Activated CD4-positive, alpha-beta memory T cell treated with anti-CD3 and anti-CD28 coated beads, Interleukin-2, amount 10 ng/mL, durations not matched to agents 7 days and 5 days (primary cell): ENCODE data around the gene USP14. TPM values are rescaled to one million over a fixed set of nuclear protein-coding genes. Genes with fewer than 3 reads are reported as not detected.
"Not testable (repeated sequence)": the region's sequence is repeated elsewhere in the genome, so short reads cannot be mapped to it uniquely, and the experiment has no call there.

Experiments used
- CTCF ChIA-PET: fragments of 350-600 bp; sonication (Branson Sonifier 250); formaldehyde crosslinking; loops from one replicate; lab custom pipeline; 2021; ENCODE audit warnings: antibody characterized with exemption, inconsistent platforms; lab: Charles Lee
- POLR2A ChIA-PET: fragments of 350-600 bp; sonication (Branson Sonifier 250); formaldehyde crosslinking; loops from one replicate; lab custom pipeline; 2021; ENCODE audit warnings: antibody characterized with exemption; lab: Charles Lee
- DNase-seq: peaks from one replicate; pipeline ENCODE4 v3.0.0-alpha.2; 2020
- H3K27ac Mint-ChIP-seq: one replicate; pipeline ENCODE4 v1.8.0; 2021; ENCODE audit warnings: mild to moderate bottlenecking, mixed read lengths
- H3K27me3 Mint-ChIP-seq: one replicate; pipeline ENCODE4 v1.8.0; 2021; ENCODE audit warnings: mixed read lengths
- H3K36me3 Mint-ChIP-seq: one replicate; pipeline ENCODE4 v1.8.0; 2021; ENCODE audit warnings: low read depth, mixed read lengths
- H3K4me1 Mint-ChIP-seq: one replicate; pipeline ENCODE4 v1.8.0; 2021; ENCODE audit warnings: mixed read lengths
- H3K4me3 Mint-ChIP-seq: one replicate; pipeline ENCODE4 v1.8.0; 2021; ENCODE audit warnings: mild to moderate bottlenecking, mixed read lengths
- H3K9me3 Mint-ChIP-seq: one replicate; pipeline ENCODE4 v1.8.0; 2021; ENCODE audit warnings: mixed read lengths
- total RNA-seq, 2 experiments: library from RNA; stranded (reverse); gene quantifications; one replicate each; pipeline ENCODE4 v1.2.3, GENCODE V29; 2021

The USP14 gene
- total RNA-seq, 2 experiments from 2014 or later = 63.4 to 64.4 TPM

DNA sequence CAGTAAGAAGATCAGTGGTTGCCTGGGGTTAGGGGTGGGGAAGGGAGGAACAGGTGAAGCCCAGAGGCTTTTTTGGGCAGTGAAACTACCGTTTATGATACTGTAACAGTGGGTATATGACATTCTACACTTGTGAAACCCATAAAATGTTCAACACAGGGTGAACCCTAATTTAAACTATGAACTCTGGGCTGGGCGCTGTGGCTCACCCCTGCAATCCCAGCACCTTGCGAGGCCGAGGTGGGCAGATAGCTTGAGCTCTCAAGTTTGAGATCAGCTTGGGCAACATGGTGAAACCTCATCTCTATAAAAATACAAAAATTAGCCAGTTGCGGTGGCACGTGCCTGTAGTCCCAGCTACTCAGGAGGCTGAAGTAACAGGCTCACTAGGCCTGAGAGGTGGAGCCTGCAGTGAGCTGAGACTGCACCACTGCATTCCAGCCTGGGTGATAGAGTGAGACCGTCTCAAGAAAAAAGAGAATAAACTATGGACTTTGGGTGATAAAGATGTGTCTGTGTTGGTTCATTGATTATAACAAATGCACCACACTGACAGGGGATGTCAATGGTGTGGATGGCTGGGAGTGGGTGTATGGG, 17.6 kb upstream of the USP14 start:
- no peak for DNase-seq
- H3K27ac Mint-ChIP-seq = no peak overlapping the region
- ChIA-PET CTCF (no interaction called here), POLR2A (no interaction called here)
- no peaks in the 10 kb centered on the region for H3K9me3 Mint-ChIP-seq
- H3K4me1 Mint-ChIP-seq = peaks cover 2% of the 10 kb centered on the region
- H3K27me3 Mint-ChIP-seq = peaks cover 1% of the 10 kb centered on the region
- no peaks in the 10 kb centered on the region for H3K36me3 Mint-ChIP-seq
- H3K4me3 Mint-ChIP-seq = no peak overlapping the region

DNA sequence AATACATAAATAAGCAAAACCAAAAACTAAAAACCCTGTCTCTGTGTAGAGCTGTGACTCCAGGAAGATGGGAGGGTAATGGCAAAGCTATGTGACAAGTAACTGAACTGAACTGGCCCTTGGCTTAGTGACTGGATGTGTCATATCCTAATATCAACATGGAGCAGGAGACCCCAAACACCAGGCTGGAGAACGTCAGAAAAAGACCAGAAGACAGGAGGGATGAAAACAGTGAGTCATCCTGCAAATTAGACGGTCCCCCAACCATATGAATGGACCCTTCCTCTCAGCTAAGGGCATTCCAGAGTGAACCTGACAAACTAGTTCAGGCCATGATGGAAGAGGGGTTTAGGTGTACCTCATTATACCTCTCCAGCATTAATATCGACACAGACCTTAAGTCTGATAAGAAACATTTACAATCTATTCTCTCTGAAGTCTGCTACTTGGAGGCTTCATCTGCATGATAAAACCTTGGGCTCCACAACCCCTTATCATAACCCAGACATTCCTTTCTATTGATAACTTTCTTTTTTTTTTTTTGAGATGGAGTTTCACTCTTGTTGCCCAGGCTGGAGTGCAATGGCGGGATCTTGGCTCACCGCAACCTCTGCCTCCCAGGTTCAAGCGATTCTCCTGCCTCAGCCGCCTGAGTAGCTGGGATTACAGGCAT, 15.6 kb upstream of the USP14 start:
- H3K9me3 Mint-ChIP-seq, H3K4me3 Mint-ChIP-seq, CTCF ChIA-PET, H3K27ac Mint-ChIP-seq, H3K36me3 Mint-ChIP-seq, H3K4me1 Mint-ChIP-seq, POLR2A ChIA-PET, H3K27me3 Mint-ChIP-seq, DNase-seq: not testable (repeated sequence)

DNA sequence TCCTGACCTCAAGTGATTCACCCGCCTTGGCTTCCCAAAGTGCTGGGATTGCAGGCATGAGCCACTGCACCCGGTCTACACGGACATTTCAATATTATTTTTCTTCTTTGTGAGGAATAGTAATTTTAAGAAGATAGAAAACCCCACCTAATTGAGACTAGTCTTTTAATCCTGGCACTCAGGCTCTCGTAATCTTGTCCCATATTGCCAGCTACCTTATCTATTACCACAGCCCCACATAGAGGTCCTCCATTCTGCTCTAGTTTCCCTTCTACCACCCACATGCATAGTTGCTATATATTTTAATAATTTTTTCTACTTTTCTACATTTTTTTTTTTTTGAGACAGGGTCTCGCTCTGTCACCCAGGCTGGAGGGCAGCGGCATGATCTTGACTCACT, 9.5 kb upstream of the USP14 start:
- H3K27ac Mint-ChIP-seq = no peak overlapping the region
- no peaks in the 10 kb centered on the region for H3K4me1 Mint-ChIP-seq
- H3K9me3 Mint-ChIP-seq = no peaks in the 10 kb centered on the region
- no peak for DNase-seq
- H3K36me3 Mint-ChIP-seq = no peaks in the 10 kb centered on the region
- ChIA-PET POLR2A (no interaction called here), CTCF (no interaction called here)
- no peak overlapping the region for H3K4me3 Mint-ChIP-seq
- peaks cover 13% of the 10 kb centered on the region for H3K27me3 Mint-ChIP-seq

DNA sequence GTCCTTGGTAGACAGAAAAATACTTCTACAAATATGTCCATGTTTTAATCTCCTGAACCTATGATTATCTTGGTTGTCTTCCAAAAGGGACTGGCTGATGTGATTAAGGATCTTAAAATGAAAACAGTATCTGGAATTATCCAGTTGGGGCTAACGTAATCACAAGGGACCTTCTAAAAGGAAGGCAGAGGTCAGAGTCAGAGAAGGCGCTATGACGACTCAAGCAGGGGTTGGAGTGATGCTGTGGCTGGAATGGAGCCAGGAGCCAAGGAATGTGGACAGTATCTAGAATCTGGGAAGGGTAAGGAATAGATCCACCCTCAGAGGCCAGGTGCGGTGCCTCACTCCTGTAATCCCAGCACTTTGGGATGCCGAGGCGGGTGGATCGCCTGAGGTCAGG, 4.2 kb upstream of the USP14 start:
- H3K36me3 Mint-ChIP-seq = peaks cover 4% of the 10 kb centered on the region
- peaks cover 3% of the 10 kb centered on the region for H3K4me1 Mint-ChIP-seq
- no peak overlapping the region for H3K27ac Mint-ChIP-seq
- POLR2A ChIA-PET = no interaction called here
- peaks cover 9% of the 10 kb centered on the region for H3K27me3 Mint-ChIP-seq
- H3K9me3 Mint-ChIP-seq = no peaks in the 10 kb centered on the region
- CTCF ChIA-PET = no interaction called here
- DNase-seq = no peak
- H3K4me3 Mint-ChIP-seq = no peak overlapping the region

DNA sequence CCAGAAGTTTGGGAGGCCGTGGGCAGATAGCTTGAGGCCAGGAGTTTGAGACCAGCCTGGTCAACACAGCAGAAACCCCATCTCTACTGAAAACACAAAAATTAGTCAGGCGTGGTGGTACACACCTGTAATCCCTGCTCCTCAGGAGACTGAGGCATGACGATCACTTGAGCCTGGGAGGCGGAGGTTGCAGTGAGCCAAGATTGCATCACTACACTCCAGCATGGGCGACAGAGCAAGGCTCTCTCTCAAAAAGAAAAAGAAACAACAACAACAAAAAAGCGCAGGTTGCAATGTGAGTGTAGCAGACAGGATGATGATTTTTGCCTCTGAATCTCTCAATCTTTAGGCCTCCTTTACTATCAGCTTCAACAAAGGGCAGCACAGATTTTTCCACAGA, 2.7 kb upstream of the USP14 start:
- Mint-ChIP-seq H3K4me3 (no peak overlapping the region), H3K4me1 (peaks cover 12% of the 10 kb centered on the region), H3K36me3 (peaks cover 5% of the 10 kb centered on the region), H3K9me3 (no peaks in the 10 kb centered on the region), H3K27ac (no peak overlapping the region), H3K27me3 (peaks cover 9% of the 10 kb centered on the region)
- CTCF ChIA-PET = no interaction called here
- POLR2A ChIA-PET = interaction anchor here (1.3 kb wide), 1 partner anchor 112 kb away, joined by 4 read pairs; the partner anchor contains the start of gene THOC1
- DNase-seq = no peak

DNA sequence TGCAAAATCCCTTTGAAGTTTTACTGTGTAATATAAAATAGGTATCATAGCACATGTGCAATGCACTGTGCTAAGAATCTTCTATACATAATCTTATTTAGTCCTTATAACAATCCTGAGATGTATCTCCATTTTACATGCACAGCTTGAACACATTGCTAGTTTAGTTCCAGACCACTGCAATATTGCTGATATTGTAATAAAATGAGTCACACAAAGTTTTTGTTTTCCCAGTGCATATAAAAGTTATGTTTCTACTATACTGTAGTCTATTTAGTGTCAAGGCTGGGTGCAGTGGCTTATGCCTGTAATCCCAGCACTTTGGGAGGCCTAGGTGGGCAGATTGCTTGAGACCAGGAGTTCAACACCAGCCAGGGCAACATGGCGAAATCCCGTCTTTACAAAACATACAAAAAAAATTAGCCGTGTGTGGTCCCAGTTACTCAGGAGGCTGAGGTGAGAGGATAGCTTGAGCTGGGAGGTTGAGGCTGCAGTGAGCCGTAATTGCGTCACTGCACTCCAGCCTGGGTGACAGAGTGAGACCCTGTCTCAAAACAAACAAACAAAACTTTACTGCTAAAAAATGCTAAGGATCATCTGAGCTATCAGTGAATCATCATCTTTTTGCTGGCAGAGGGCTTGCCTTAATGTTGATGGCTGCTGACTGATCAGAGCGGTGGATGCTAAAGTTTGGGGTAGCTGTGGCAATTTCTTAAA, 1.7 kb upstream of the USP14 start:
- DNase-seq = no peak
- CTCF ChIA-PET = interaction anchor here (0.6 kb wide), 1 partner anchor 19 kb away, joined by 3 read pairs; no protein-coding TSS in a partner anchor
- H3K36me3 Mint-ChIP-seq = peaks cover 10% of the 10 kb centered on the region
- POLR2A ChIA-PET = interaction anchor here (1.3 to 4.6 kb wide), 2 partner anchors 111 to 112 kb away, joined by 4 to 47 read pairs; partner anchors contain the start of gene THOC1
- peaks cover 20% of the 10 kb centered on the region for H3K4me1 Mint-ChIP-seq
- H3K4me3 Mint-ChIP-seq = no peak overlapping the region
- no peaks in the 10 kb centered on the region for H3K9me3 Mint-ChIP-seq
- H3K27me3 Mint-ChIP-seq = peaks cover 5% of the 10 kb centered on the region
- H3K27ac Mint-ChIP-seq = no peak overlapping the region

DNA sequence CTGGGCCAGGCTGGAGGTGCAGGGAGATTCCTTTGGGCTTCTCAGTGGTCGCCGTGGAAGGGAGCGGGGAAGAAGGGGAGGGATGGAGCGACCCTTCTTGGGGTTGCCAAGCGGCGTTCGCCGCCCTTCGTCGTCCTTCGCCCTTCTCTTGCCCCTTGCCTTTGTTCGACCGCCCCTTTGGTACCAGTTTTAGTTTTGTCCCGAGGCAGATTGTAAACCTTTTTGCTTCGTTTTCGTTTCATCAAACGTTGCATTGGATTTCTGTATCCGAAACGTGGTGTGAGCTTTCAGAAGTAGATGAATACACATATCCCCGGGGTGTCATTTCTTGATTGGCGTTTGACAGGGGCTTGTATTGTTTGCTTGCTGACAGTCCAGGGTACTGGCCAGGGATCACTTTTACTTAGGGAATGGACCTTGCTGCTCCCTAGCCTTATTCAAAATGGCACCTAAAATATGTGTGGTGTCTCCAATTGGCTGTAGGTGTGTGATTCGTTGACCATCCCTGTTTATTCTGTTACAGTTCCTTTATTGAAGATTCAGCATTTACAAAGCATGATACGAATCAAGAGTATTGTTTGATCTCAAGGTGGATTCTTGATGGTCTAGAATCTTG, 788 bp downstream of the USP14 start:
- peak overlapping the region; percentile 92 for H3K27ac Mint-ChIP-seq
- ChIA-PET CTCF (interaction anchor here (1.0 to 2.1 kb wide), 2 partner anchors 109 to 553 kb away, joined by 4 to 9 read pairs; partner anchors contain the start of genes ENOSF1 and THOC1), POLR2A (interaction anchor here (1.0 to 4.6 kb wide), 5 partner anchors 8 to 109 kb away, joined by 3 to 47 read pairs (median 6); partner anchors contain the start of gene THOC1)
- H3K9me3 Mint-ChIP-seq = no peaks in the 10 kb centered on the region
- H3K27me3 Mint-ChIP-seq = no peaks in the 10 kb centered on the region
- peaks cover 26% of the 10 kb centered on the region for H3K4me1 Mint-ChIP-seq
- peak overlapping the region; percentile 92 for H3K4me3 Mint-ChIP-seq
- DNase-seq = no peak
- peaks cover 18% of the 10 kb centered on the region for H3K36me3 Mint-ChIP-seq

DNA sequence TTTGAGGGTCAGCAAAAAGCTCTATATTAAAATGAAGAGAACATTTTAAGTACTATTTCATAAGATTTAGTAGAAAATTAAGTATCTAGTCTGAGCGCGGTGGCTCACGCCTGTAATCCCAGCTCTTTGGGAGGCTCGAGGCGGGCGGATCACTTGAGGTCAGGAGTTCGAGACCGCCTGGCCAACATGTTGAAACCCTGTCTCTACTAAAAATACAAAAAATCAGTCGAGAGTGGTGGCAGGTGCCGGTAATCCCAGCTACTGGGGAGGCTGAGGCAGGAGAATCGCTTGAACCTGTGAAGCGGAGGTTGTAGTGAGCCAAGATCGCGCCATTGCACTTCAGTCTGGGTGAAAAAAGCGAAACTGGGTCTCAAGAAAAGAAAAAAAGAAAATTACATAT, 1.6 kb downstream of the USP14 start:
- no peaks in the 10 kb centered on the region for H3K9me3 Mint-ChIP-seq
- H3K27ac Mint-ChIP-seq = peak overlapping the region; percentile 92
- CTCF ChIA-PET = interaction anchor here (0.7 to 2.1 kb wide), 2 partner anchors 11 to 108 kb away, joined by 3 to 9 read pairs; partner anchors contain the start of gene THOC1
- DNase-seq = no peak
- H3K36me3 Mint-ChIP-seq = peaks cover 24% of the 10 kb centered on the region
- H3K27me3 Mint-ChIP-seq = no peaks in the 10 kb centered on the region
- peak overlapping the region; percentile 92 for H3K4me3 Mint-ChIP-seq
- POLR2A ChIA-PET = interaction anchor here (1.8 to 4.6 kb wide), 2 partner anchors 13 to 108 kb away, joined by 8 to 47 read pairs; partner anchors contain the start of gene THOC1
- H3K4me1 Mint-ChIP-seq = peaks cover 26% of the 10 kb centered on the region

DNA sequence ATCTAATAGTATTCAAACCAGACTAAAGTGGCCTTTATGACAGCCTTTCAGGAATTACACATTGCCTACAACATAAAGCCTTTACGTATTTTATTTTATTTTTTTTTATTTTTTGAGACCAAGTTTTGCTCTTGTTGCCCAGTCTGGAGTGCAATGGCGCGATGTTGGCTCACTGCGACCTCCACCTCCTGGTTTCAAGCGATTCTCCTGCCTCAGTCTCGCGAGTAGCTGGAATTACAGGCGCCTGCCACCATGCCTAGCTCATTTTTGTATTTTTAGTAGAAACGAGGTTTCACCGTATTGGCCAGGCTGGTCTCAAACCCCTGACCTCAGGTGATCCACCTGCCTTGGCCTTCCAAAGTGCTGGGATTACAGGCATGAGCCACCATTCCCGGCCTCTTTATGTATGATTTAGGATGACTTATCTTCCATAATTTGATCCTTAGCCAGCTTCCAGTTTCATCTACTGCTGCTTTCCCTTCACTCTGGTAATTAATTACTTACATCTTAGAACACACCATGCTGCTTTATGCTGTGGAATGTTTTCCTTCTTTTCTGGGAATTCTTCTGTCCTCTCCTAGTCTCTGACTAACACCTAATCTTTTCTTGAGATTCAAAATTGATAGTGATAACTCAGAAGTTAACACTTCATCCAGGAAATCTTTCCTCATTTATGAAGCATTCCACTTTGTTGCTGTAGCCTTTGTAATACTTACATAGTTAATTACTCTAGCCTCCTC, 2.6 kb downstream of the USP14 start:
- DNase-seq = no peak
- CTCF ChIA-PET = interaction anchor here (2.1 kb wide), 1 partner anchor 107 kb away, joined by 9 read pairs; the partner anchor contains the start of gene THOC1
- Mint-ChIP-seq H3K9me3 (no peaks in the 10 kb centered on the region), H3K27ac (peak overlapping the region; percentile 40), H3K4me3 (peak overlapping the region; percentile 47), H3K36me3 (peaks cover 30% of the 10 kb centered on the region), H3K4me1 (peaks cover 26% of the 10 kb centered on the region), H3K27me3 (no peaks in the 10 kb centered on the region)
- POLR2A ChIA-PET = interaction anchor here (1.8 to 4.6 kb wide), 2 partner anchors 12 to 107 kb away, joined by 8 to 47 read pairs; partner anchors contain the start of gene THOC1

DNA sequence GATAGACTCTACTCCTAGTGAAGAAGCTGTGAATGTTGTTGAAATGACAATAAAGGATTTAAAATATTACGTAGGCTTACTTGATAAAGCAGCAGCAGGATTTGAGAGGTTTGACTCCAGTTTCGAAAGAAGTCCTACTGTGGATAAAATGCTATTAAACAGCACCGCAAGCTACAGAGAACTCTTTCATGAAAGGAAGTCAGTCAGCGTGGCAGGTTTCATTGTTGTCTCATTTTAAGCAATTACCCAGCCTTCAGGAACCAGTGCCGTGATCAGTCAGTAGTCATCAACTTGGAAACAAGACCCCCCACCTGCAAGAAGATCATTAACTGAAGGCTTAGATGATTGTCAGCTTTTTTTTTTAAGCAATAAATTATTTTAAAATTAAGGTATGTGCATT, 14.0 kb downstream of the USP14 start:
- H3K4me1 Mint-ChIP-seq = peaks cover 2% of the 10 kb centered on the region
- ChIA-PET CTCF (interaction anchor here (1.2 kb wide), 1 partner anchor 9 kb away, joined by 4 read pairs; no protein-coding TSS in a partner anchor), POLR2A (interaction anchor here (1.1 to 1.5 kb wide), 2 partner anchors 12 to 95 kb away, joined by 3 to 8 read pairs; partner anchors contain the start of gene THOC1)
- no peak overlapping the region for H3K27ac Mint-ChIP-seq
- H3K27me3 Mint-ChIP-seq = no peaks in the 10 kb centered on the region
- no peaks in the 10 kb centered on the region for H3K9me3 Mint-ChIP-seq
- no peak for DNase-seq
- no peak overlapping the region for H3K4me3 Mint-ChIP-seq
- peaks cover 35% of the 10 kb centered on the region for H3K36me3 Mint-ChIP-seq

DNA sequence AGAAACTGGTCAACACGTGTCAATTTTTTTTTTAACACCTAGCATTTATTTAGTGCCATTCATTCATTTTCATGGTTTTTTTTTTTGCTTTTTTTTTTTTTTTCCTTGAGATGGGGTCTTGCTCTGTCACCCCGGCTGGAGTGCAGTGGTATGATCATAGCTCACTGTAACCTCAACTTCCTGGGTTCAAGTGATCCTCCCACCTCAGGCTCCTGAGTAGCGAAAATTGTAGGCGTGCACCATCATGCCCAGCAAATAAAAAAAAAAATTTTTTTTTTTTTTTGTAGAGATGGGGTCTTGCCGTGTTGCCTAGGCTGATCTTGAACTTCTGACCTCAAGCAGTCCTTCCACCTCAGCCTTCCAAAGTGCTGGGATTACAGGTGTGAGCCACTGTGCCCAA, 21.1 kb downstream of the USP14 start:
- CTCF ChIA-PET = interaction anchor here (0.9 kb wide), 1 partner anchor 9 kb away, joined by 3 read pairs; no protein-coding TSS in a partner anchor
- POLR2A ChIA-PET = no interaction called here
- no peaks in the 10 kb centered on the region for H3K9me3 Mint-ChIP-seq
- H3K27me3 Mint-ChIP-seq = no peaks in the 10 kb centered on the region
- no peak overlapping the region for H3K4me3 Mint-ChIP-seq
- peaks cover 27% of the 10 kb centered on the region for H3K4me1 Mint-ChIP-seq
- H3K36me3 Mint-ChIP-seq = peaks cover 43% of the 10 kb centered on the region
- DNase-seq = no peak
- H3K27ac Mint-ChIP-seq = no peak overlapping the region

DNA sequence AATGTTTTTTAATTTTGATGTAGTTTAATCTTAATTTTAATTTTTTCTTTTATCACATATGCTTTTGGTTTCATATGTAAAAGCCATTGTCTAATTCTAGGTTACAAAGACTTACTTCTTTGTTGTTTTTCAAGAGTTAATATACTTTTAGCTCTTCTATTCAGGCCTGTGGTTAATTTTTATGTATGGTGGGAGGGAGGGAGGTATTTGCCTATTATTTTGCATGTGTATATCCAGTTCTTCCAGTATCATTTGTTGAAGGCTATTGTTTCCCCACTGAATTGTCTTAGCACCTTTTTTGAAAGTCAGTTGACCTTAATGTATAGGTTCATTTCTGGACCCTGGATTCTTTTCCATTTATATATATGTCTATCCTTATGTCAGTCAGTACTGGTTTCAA, 23.4 kb downstream of the USP14 start:
- ChIA-PET CTCF (no interaction called here), POLR2A (no interaction called here)
- Mint-ChIP-seq H3K36me3 (peaks cover 44% of the 10 kb centered on the region), H3K4me3 (no peak overlapping the region), H3K27me3 (no peaks in the 10 kb centered on the region), H3K27ac (no peak overlapping the region), H3K9me3 (no peaks in the 10 kb centered on the region), H3K4me1 (peaks cover 26% of the 10 kb centered on the region)
- no peak for DNase-seq
